Small intestine (tissue), 7 donors: Measurements from ENCODE around the gene SETD4. TPM values are rescaled to one million over a fixed set of nuclear protein-coding genes. Genes with fewer than 3 reads are reported as not detected.

ENCODE experiments used
- DNase-seq, 2 donors: peaks; one replicate each; pipeline versions ENCODE4 v3.0.0 to v3.0.0-alpha.2; 2013
- FAIRE-seq: peaks from 2 replicates; lab custom pipeline; 2012; peaks lifted over from hg19 to GRCh38; lab: Jason Lieb, UNC
- H3K27ac ChIP-seq, 3 donors: one replicate each; pipeline ENCODE4 v1.5.1; 2013; ENCODE audit warnings: low read length in 2 of 3, mild to moderate bottlenecking in 2 of 3, control low read depth in 1 of 3, inconsistent platforms in 1 of 3, low read depth in 1 of 3, moderate library complexity in 1 of 3
- H3K27me3 ChIP-seq, 3 donors: one replicate each; pipeline ENCODE4 v1.6.1; 2013; ENCODE audit warnings: low read length in 3 of 3, inconsistent platforms in 1 of 3; ENCODE audit not compliant: control insufficient read depth in 3 of 3, insufficient read depth in 3 of 3
- H3K36me3 ChIP-seq, 3 donors: one replicate each; pipeline ENCODE4 v1.6.1; 2013; ENCODE audit warnings: low read length in 3 of 3, inconsistent platforms in 1 of 3, low read depth in 1 of 3, mild to moderate bottlenecking in 1 of 3, moderate library complexity in 1 of 3; ENCODE audit not compliant: control insufficient read depth in 3 of 3, insufficient read depth in 2 of 3
- H3K4me1 ChIP-seq, 3 donors: one replicate each; pipeline ENCODE4 v1.6.1; 2013; ENCODE audit warnings: low read length in 2 of 3, inconsistent platforms in 1 of 3, low read depth in 1 of 3, mild to moderate bottlenecking in 1 of 3, moderate library complexity in 1 of 3; ENCODE audit not compliant: control insufficient read depth in 3 of 3, insufficient read depth in 2 of 3
- H3K4me3 ChIP-seq, 3 donors: one replicate each; pipeline ENCODE4 v1.5.1; 2013; ENCODE audit warnings: low read length in 3 of 3, control low read depth in 1 of 3, inconsistent platforms in 1 of 3, low read depth in 1 of 3, mild to moderate bottlenecking in 1 of 3, moderate library complexity in 1 of 3
- H3K9me3 ChIP-seq, 2 donors: one replicate each; pipeline ENCODE4 v1.6.1; 2013; ENCODE audit warnings: low read depth in 1 of 2, low read length in 1 of 2; ENCODE audit not compliant: control insufficient read depth in 2 of 2, insufficient read depth in 1 of 2
- WGBS, 3 donors: extraction: QIAGEN DNeasy Blood & Tissue Kit; methylation state at CpG; one replicate each; pipeline ENCODE4 v1.1.7; 2013; 5-methylcytosine and 5-hydroxymethylcytosine counted together
- polyA plus RNA-seq, 4 donors: library from polyadenylated mRNA; stranded (reverse) in 3 of 4; unstranded in 1 of 4; fragments of 200-250 nt in 3 of 4; fragments of 120-200 nt in 1 of 4; gene quantifications; one replicate each; pipeline versions ENCODE4 v1.2.1 to v1.2.3, GENCODE V29; 2013
- donor health status: healthy with polysubstance abuse.
- donor health status: control.
- donor health status: control.
- donor health status: Bipolar disorder and iron deficiency.
- donor health status: healthy.

SETD4 gene
- polyA plus RNA-seq, 4 donors, result 8.9 to 20.6 (median 15.1) TPM

DNA sequence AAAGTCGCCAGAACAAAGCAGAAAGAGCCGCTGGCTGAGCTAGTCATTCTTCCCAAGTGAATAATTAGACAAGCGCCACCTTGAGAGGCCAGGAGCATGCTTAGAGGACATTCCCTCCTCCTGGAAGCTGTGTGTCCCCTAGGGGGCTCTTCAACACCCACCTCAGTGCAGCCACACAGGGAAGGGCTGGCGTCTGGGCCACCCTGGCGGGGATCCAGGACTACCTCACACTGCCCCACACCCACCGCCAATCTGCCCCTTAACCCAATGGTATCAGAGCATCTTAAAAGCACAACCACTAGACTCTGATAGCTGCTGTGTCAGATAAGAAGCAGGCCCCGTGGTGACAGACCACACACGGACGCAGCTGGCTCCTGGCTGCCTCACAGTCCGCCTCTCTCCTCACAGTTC is 24.9 kb downstream of the SETD4 start:
- no peak for FAIRE-seq
- H3K27ac ChIP-seq, result no peak overlapping the region

DNA sequence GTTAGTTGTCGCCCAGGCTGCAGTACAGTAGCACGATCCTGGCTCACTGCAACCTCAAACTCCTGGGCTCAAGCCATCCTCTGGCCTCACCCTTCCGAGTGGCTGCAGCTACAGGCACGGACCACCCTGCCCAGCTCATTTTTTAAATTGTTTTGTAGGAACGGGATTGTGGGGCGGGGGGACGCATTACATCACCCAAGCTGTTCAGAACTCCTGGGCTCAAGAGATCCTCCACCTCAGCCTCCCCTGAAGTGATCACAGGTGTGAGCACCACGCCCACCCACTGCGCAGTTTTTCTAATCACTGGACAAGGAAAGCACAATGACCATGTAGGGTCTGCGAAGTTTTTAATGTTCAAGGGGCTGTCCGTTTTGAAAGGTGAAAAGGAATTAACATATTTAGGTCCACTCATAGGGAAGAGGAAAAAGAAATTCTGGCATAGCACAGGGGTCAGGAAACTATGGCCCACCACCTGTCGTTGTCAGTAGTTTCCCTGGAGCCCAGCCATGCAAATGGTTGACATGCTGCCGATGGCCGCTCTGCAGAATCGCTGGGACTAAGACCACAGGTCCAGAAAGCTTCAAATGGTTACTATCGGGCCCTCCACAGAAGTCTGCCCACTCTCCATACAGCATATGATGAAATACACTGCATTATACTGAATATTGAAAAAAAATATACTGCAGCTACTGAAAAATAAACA is 26.0 kb downstream of the SETD4 start:
- peaks cover 8 to 34% (median 14%) of the 10 kb centered on the region in 3 donors for H3K36me3 ChIP-seq
- no peak overlapping the region for H3K27ac ChIP-seq
- FAIRE-seq, result no peak
- H3K9me3 ChIP-seq, result no peaks in the 10 kb centered on the region
- H3K4me1 ChIP-seq, result peaks cover 0 to 10% (median 0%) of the 10 kb centered on the region in 3 donors
- 80 to 91% (median 86%) methylated on average over 16 of the region's 16 CpGs for WGBS, 3 donors
- no peak overlapping the region for H3K4me3 ChIP-seq
- no peak for DNase-seq
- H3K27me3 ChIP-seq, result no peaks in the 10 kb centered on the region

More for the DNA sequence above, 24.9 kb downstream of the SETD4 start:
- Histone ChIP-seq H3K9me3 (no peaks in the 10 kb centered on the region), H3K4me1 (peaks cover 0 to 10% (median 0%) of the 10 kb centered on the region in 3 donors), H3K27me3 (no peaks in the 10 kb centered on the region), H3K36me3 (peaks cover 13 to 39% (median 16%) of the 10 kb centered on the region in 3 donors), H3K4me3 (no peak overlapping the region)
- peak; percentile 7 to 63 for DNase-seq
- 59 to 69% (median 66%) methylated on average over 10 of the region's 10 CpGs for WGBS, 3 donors

- H3K9me3 ChIP-seq, result no peaks in the 10 kb centered on the region
- FAIRE-seq (no peak), DNase-seq (no peak)
- peaks cover 6 to 27% (median 8%) of the 10 kb centered on the region in 3 donors for H3K36me3 ChIP-seq
- no peaks in the 10 kb centered on the region for H3K27me3 ChIP-seq
- no peak overlapping the region for H3K27ac ChIP-seq
- WGBS, 3 donors, result 86 to 93% (median 90%) methylated on average over 21 to 28 of the region's 28 CpGs
- H3K4me1 ChIP-seq, result peaks cover 0 to 10% (median 0%) of the 10 kb centered on the region in 3 donors
- H3K4me3 ChIP-seq, result no peak overlapping the region
Observed at GRCh38 chr21:36032647-36033406, 27.5 kb downstream of the SETD4 start.

GRCh38 chr21:36030581-36031189 is 29.6 kb downstream of the SETD4 start:
- no peaks in the 10 kb centered on the region for H3K9me3 ChIP-seq
- H3K4me3 ChIP-seq, result no peak overlapping the region
- WGBS, 3 donors, result 15 to 43% (median 40%) methylated on average over 16 of the region's 16 CpGs
- DNase-seq (peak in 1 of 2 donors; percentile 17), FAIRE-seq (no peak)
- H3K27me3 ChIP-seq, result no peaks in the 10 kb centered on the region
- H3K27ac ChIP-seq, result no peak overlapping the region
- peaks cover 3 to 23% (median 5%) of the 10 kb centered on the region in 3 donors for H3K36me3 ChIP-seq
- H3K4me1 ChIP-seq, result peaks cover 0 to 9% (median 0%) of the 10 kb centered on the region in 3 donors

- Histone ChIP-seq H3K27ac (no peak overlapping the region), H3K36me3 (peaks cover 0 to 11% (median 0%) of the 10 kb centered on the region in 3 donors), H3K4me3 (no peak overlapping the region), H3K4me1 (no peaks in the 10 kb centered on the region), H3K27me3 (no peaks in the 10 kb centered on the region), H3K9me3 (no peaks in the 10 kb centered on the region)
- DNase-seq (no peak), FAIRE-seq (no peak)
- 92 to 95% (median 94%) methylated on average over 8 of the region's 8 CpGs for WGBS, 3 donors
Observed at GRCh38 chr21:36029309-36029708, 31.0 kb downstream of the SETD4 start.

DNA sequence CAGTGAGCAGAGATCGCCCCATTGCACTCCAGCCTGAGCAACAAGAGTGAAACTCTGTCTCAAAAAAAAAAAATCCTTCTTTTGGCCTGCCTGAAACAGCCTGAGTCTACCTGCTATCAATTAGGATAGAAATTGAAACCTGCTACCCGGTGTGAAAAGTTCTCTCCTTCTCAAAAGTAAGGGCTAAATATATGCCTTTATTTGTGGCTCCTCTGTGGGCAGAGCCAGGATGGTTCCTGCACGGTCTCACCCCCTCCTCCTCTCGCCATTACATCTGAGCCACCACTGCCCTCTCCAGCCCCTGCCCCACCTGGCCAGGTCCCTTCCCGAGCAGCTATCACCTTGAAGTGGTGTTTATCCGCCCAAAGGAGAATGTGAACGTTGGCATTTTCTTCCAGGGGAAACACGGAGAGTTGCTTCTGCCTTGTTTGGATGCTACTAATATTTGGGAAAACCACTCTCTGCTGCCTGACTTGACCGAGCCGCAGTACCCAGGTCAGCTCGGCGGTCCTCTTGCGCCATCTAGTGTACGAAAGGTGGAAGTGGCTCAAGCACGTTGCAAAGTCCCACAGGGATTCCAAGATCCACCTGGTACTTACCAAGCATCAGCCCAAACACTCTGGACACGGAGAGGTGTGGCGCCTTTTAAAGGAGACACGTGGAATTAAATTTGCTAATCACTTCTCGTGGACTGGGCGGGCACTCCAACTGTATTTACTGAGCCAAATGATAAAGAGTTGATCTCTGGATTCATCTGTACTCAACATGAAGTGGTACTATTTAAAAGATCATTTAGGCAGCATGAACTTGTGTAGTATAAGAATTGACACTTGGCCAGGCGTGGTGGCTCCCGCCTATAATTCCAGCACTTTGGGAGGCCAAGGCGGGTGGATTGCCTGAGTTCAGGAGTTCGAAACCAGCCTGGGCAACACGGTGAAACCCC is 31.9 kb downstream of the SETD4 start:
- Histone ChIP-seq H3K9me3 (no peaks in the 10 kb centered on the region), H3K27me3 (no peaks in the 10 kb centered on the region), H3K36me3 (peaks cover 0 to 3% (median 0%) of the 10 kb centered on the region in 3 donors), H3K4me1 (no peaks in the 10 kb centered on the region), H3K27ac (no peak overlapping the region), H3K4me3 (no peak overlapping the region)
- 17 to 24% (median 20%) methylated on average over 25 of the region's 25 CpGs for WGBS, 3 donors
- DNase-seq (peak; percentile 80 to 84), FAIRE-seq (no peak)

DNA sequence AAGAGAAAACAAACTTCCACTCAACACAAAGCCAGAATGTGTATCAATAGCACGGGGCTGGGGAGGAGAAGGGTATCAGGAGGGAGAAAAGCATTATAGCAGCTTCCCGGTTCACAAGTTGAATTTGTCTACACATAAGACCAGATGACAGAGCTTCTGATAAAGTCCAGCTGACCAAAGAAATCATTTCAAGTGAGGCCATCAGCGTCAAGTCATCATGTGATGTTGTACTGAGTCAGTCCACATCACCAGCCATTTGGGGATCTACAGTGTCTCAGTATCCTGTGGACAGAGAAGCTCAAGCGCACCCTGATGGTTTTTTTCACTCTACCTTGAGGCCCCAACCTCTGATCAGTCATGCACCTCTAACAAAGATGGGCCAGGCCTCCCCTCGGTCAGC is 33.0 kb downstream of the SETD4 start:
- no peaks in the 10 kb centered on the region for H3K36me3 ChIP-seq
- DNase-seq, result no peak
- H3K4me1 ChIP-seq, result no peaks in the 10 kb centered on the region
- H3K27ac ChIP-seq, result no peak overlapping the region
- H3K9me3 ChIP-seq, result no peaks in the 10 kb centered on the region
- FAIRE-seq, result no peak
- no peaks in the 10 kb centered on the region for H3K27me3 ChIP-seq
- no peak overlapping the region for H3K4me3 ChIP-seq
- WGBS, 3 donors, result 86 to 91% (median 89%) methylated on average over 5 of the region's 5 CpGs
